Measurements from ENCODE around the gene PSMB5.

The PSMB5 gene

GRCh38 chr14:23077962-23078361, 43.3 kb upstream of the PSMB5 start:
- no peak overlapping the region for H3K27ac ChIP-seq (ENCODE audit: low read length)
- H3K4me1 ChIP-seq (ENCODE audit: low read length), result peaks cover 12% of the 10 kb centered on the region
- H3K9ac ChIP-seq (ENCODE audit: low read length), result no peak overlapping the region
- H4K20me1 ChIP-seq (ENCODE audit: insufficient read depth, low read length), result no peaks in the 10 kb centered on the region
- no peaks in the 10 kb centered on the region for H3K27me3 ChIP-seq (ENCODE audit: low read depth, low read length)
- TF ChIP-seq EZH2phosphoT487 (IDR thresholded peaks at IDR 0.05; ENCODE audit: low read depth), result no peak
- no peak for TF ChIP-seq CTCF (IDR thresholded peaks at IDR 0.05; ENCODE audit: low read depth, low read length)
- no peaks in the 10 kb centered on the region for H3K9me3 ChIP-seq (ENCODE audit: insufficient read depth, low read length)
- no peaks in the 10 kb centered on the region for H3K79me2 ChIP-seq (ENCODE audit: low read length)
- H3K36me3 ChIP-seq (replicated peaks; ENCODE audit: low read depth, low read length), result peaks cover 70% of the 10 kb centered on the region
- H2AFZ ChIP-seq (ENCODE audit: low read depth, low read length), result no peak overlapping the region
- H3K4me2 ChIP-seq (ENCODE audit: low read length), result no peak overlapping the region
- no peak overlapping the region for H3K4me3 ChIP-seq (ENCODE audit: low read length)

- H3K36me3 ChIP-seq (replicated peaks; ENCODE audit: low read depth, low read length), result peaks cover 75% of the 10 kb centered on the region
- H3K4me3 ChIP-seq (ENCODE audit: low read length), result no peak overlapping the region
Observed at GRCh38 chr14:23076785-23077408, 42.2 kb upstream of the PSMB5 start.

GRCh38 chr14:23074906-23075305, 40.2 kb upstream of the PSMB5 start:
- no peak overlapping the region for H3K4me3 ChIP-seq (ENCODE audit: low read length)
- H3K9ac ChIP-seq (ENCODE audit: low read length), result no peak overlapping the region
- TF ChIP-seq EZH2phosphoT487 (IDR thresholded peaks at IDR 0.05; ENCODE audit: low read depth) (no peak), CTCF (IDR thresholded peaks at IDR 0.05; ENCODE audit: low read depth, low read length) (no peak)
- no peaks in the 10 kb centered on the region for H3K9me3 ChIP-seq (ENCODE audit: insufficient read depth, low read length)
- H3K27me3 ChIP-seq (ENCODE audit: low read depth, low read length), result no peaks in the 10 kb centered on the region
- H3K27ac ChIP-seq (ENCODE audit: low read length), result no peak overlapping the region
- H3K36me3 ChIP-seq (replicated peaks; ENCODE audit: low read depth, low read length), result peaks cover 56% of the 10 kb centered on the region
- no peak overlapping the region for H2AFZ ChIP-seq (ENCODE audit: low read depth, low read length)
- no peaks in the 10 kb centered on the region for H4K20me1 ChIP-seq (ENCODE audit: insufficient read depth, low read length)
- no peak overlapping the region for H3K4me2 ChIP-seq (ENCODE audit: low read length)
- peaks cover 24% of the 10 kb centered on the region for H3K4me1 ChIP-seq (ENCODE audit: low read length)
- peaks cover 20% of the 10 kb centered on the region for H3K79me2 ChIP-seq (ENCODE audit: low read length)

More at GRCh38 chr14:23076785-23077408, 42.2 kb upstream of the PSMB5 start:
- H3K4me1 ChIP-seq (ENCODE audit: low read length), result peaks cover 14% of the 10 kb centered on the region
- peaks cover under 1% of the 10 kb centered on the region; the same call in 1 of the 2 replicates for H3K79me2 ChIP-seq (ENCODE audit: low read length)
- TF ChIP-seq EZH2phosphoT487 (IDR thresholded peaks at IDR 0.05; ENCODE audit: low read depth) (no peak), CTCF (IDR thresholded peaks at IDR 0.05; ENCODE audit: low read depth, low read length) (peak; percentile 72)
- no peak overlapping the region for H3K9ac ChIP-seq (ENCODE audit: low read length)
- no peak overlapping the region for H3K4me2 ChIP-seq (ENCODE audit: low read length)
- no peak overlapping the region for H3K27ac ChIP-seq (ENCODE audit: low read length)
- no peaks in the 10 kb centered on the region for H3K9me3 ChIP-seq (ENCODE audit: insufficient read depth, low read length)
- no peak overlapping the region for H2AFZ ChIP-seq (ENCODE audit: low read depth, low read length)
- H4K20me1 ChIP-seq (ENCODE audit: insufficient read depth, low read length), result no peaks in the 10 kb centered on the region
- no peaks in the 10 kb centered on the region for H3K27me3 ChIP-seq (ENCODE audit: low read depth, low read length)

- Histone ChIP-seq H3K27me3 (ENCODE audit: low read depth, low read length) (no peaks in the 10 kb centered on the region), H3K9ac (ENCODE audit: low read length) (peak overlapping the region; percentile 75; the same call in 1 of the 2 replicates), H3K4me3 (ENCODE audit: low read length) (peak overlapping the region; percentile 79), H3K79me2 (ENCODE audit: low read length) (peaks cover 46% of the 10 kb centered on the region), H3K36me3 (replicated peaks; ENCODE audit: low read depth, low read length) (peaks cover 42% of the 10 kb centered on the region), H3K27ac (ENCODE audit: low read length) (no peak overlapping the region), H3K9me3 (ENCODE audit: insufficient read depth, low read length) (no peaks in the 10 kb centered on the region), H2AFZ (ENCODE audit: low read depth, low read length) (no peak overlapping the region), H3K4me2 (ENCODE audit: low read length) (peak overlapping the region; percentile 97), H3K4me1 (ENCODE audit: low read length) (peaks cover 36% of the 10 kb centered on the region), H4K20me1 (ENCODE audit: insufficient read depth, low read length) (peaks cover 4% of the 10 kb centered on the region; the same call in 1 of the 2 replicates)
- TF ChIP-seq CTCF (IDR thresholded peaks at IDR 0.05; ENCODE audit: low read depth, low read length), result no peak
- no peak for TF ChIP-seq EZH2phosphoT487 (IDR thresholded peaks at IDR 0.05; ENCODE audit: low read depth)
Observed at GRCh38 chr14:23071921-23072539, 37.3 kb upstream of the PSMB5 start.
